Measurements from ENCODE around the gene GPR139.

- no peak for TF ChIP-seq EZH2phosphoT487 (IDR thresholded peaks at IDR 0.05; ENCODE audit: borderline replicate concordance, low read length)
- TF ChIP-seq CTCF (IDR thresholded peaks at IDR 0.05; ENCODE audit: low read depth, low read length, poor library complexity, severe bottlenecking): no peak
Observed at GRCh38 chr16:20089246-20089965, 15.7 kb upstream of the GPR139 start.
